ENCODE data around the gene ARSI. TPM values are rescaled to one million over a fixed set of nuclear protein-coding genes. Genes with fewer than 3 reads are reported as not detected.

The ARSI gene
- total and polyA plus RNA-seq, 4 donors, result 0.23 to 0.51 (median 0.33) TPM; not detected in 1

- TF ChIP-seq REST (IDR thresholded peaks at IDR 0.05), result no peak
Measured at GRCh38 chr5:150278046-150278730, 24.5 kb downstream of the ARSI start (continued).

- WGBS, result 86% methylated on average over 4 of the region's 4 CpGs
- H3K36me3 ChIP-seq (ENCODE audit: control insufficient read depth in 4 of 4, insufficient read depth in 3 of 4, low read depth in 1 of 4, low read length in 3 of 4), result no peaks in the 10 kb centered on the region
- H3K9me3 ChIP-seq (ENCODE audit: control insufficient read depth in 4 of 4, low read length in 3 of 4), result no peaks in the 10 kb centered on the region
- no peak overlapping the region for H3K9ac ChIP-seq (ENCODE audit: low read depth in 1 of 2, low read length in 2 of 2)
- H3K4me3 ChIP-seq (ENCODE audit: low read depth in 1 of 3, low read length in 3 of 3), result no peak overlapping the region
- H3K4me1 ChIP-seq (ENCODE audit: control insufficient read depth in 4 of 4, insufficient read depth in 4 of 4, low read length in 3 of 4), result no peaks in the 10 kb centered on the region
- TF ChIP-seq NR2F2 (IDR thresholded peaks at IDR 0.05) (no peak), RXRA (IDR thresholded peaks at IDR 0.05) (no peak), GABPA (IDR thresholded peaks at IDR 0.05 in 1 of 2, conservative IDR thresholded peaks at IDR 0.05 in 1 of 2) (no peak), REST (IDR thresholded peaks at IDR 0.05) (no peak), YY1 (IDR thresholded peaks at IDR 0.05) (no peak), HNF4A (conservative IDR thresholded peaks at IDR 0.05) (no peak), EGR1 (IDR thresholded peaks at IDR 0.05; ENCODE audit: low read depth in 2 of 2) (no peak), FOXA2 (IDR thresholded peaks at IDR 0.05) (no peak), TAF1 (conservative IDR thresholded peaks at IDR 0.05) (no peak), RAD21 (IDR thresholded peaks at IDR 0.05) (no peak), HNF4G (IDR thresholded peaks at IDR 0.05) (no peak), SP1 (IDR thresholded peaks at IDR 0.05) (no peak), JUND (IDR thresholded peaks at IDR 0.05) (no peak)
- TF ChIP-seq, protein P1, sequence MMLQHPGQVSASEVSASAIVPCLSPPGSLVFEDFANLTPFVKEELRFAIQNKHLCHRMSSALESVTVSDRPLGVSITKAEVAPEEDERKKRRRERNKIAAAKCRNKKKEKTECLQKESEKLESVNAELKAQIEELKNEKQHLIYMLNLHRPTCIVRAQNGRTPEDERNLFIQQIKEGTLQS (IDR thresholded peaks at IDR 0.05), result no peak
- TF ChIP-seq, protein P2, sequence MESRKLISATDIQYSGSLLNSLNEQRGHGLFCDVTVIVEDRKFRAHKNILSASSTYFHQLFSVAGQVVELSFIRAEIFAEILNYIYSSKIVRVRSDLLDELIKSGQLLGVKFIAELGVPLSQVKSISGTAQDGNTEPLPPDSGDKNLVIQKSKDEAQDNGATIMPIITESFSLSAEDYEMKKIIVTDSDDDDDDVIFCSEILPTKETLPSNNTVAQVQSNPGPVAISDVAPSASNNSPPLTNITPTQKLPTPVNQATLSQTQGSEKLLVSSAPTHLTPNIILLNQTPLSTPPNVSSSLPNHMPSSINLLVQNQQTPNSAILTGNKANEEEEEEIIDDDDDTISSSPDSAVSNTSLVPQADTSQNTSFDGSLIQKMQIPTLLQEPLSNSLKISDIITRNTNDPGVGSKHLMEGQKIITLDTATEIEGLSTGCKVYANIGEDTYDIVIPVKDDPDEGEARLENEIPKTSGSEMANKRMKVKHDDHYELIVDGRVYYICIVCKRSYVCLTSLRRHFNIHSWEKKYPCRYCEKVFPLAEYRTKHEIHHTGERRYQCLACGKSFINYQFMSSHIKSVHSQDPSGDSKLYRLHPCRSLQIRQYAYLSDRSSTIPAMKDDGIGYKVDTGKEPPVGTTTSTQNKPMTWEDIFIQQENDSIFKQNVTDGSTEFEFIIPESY (IDR thresholded peaks at IDR 0.05), result no peak
- TF ChIP-seq, protein P3, sequence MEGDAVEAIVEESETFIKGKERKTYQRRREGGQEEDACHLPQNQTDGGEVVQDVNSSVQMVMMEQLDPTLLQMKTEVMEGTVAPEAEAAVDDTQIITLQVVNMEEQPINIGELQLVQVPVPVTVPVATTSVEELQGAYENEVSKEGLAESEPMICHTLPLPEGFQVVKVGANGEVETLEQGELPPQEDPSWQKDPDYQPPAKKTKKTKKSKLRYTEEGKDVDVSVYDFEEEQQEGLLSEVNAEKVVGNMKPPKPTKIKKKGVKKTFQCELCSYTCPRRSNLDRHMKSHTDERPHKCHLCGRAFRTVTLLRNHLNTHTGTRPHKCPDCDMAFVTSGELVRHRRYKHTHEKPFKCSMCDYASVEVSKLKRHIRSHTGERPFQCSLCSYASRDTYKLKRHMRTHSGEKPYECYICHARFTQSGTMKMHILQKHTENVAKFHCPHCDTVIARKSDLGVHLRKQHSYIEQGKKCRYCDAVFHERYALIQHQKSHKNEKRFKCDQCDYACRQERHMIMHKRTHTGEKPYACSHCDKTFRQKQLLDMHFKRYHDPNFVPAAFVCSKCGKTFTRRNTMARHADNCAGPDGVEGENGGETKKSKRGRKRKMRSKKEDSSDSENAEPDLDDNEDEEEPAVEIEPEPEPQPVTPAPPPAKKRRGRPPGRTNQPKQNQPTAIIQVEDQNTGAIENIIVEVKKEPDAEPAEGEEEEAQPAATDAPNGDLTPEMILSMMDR (IDR thresholded peaks at IDR 0.05; ENCODE audit: low read depth, low read length, missing input control), result no peak
- TF ChIP-seq, protein P4, sequence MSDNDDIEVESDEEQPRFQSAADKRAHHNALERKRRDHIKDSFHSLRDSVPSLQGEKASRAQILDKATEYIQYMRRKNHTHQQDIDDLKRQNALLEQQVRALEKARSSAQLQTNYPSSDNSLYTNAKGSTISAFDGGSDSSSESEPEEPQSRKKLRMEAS (IDR thresholded peaks at IDR 0.05), result no peak
- H3K27ac ChIP-seq (ENCODE audit: low read depth in 1 of 2, low read length in 2 of 2), result no peak overlapping the region
- H3K27me3 ChIP-seq (ENCODE audit: control insufficient read depth in 4 of 4, insufficient read depth in 4 of 4, low read length in 3 of 4), result no peaks in the 10 kb centered on the region
- no peak for DNase-seq (ENCODE audit: low spot score)
Measured at GRCh38 chr5:150277043-150277442, 25.7 kb downstream of the ARSI start.

Measured in liver (tissue), 9 donors.